GM19438 (cell line): ENCODE results near the gene FHOD3.
A peak's percentile ranks its signal among the peaks of the same experiment; 100 is the strongest.

Source experiments
- ATAC-seq: cut with Tn5 transposase; IDR thresholded peaks from one replicate; pipeline ENCODE4 v1.9.1; 2021; ENCODE audit warnings: low read depth; ENCODE audit not compliant: unreplicated experiment

Gene FHOD3

DNA sequence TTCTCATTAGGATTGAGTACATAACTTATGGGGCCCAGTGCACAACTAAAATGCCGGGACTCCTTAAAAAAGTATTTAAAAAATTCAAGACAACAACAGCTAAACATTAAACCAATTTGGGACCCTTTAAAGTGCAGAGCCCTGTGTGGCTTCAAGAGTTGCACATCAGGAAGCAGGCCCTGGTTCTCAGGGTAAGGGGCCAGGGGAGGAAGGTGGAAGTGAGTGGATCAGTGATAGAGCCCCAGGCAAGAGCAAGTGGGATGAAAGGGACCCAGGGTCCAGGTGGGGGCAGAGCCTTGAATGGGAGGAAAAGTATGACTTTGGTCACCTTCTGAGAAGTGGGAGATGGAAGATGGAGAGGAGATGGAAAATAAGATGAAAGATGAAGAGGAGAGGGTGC, 2.3 kb upstream of the FHOD3 start:
- ATAC-seq: no peak

DNA sequence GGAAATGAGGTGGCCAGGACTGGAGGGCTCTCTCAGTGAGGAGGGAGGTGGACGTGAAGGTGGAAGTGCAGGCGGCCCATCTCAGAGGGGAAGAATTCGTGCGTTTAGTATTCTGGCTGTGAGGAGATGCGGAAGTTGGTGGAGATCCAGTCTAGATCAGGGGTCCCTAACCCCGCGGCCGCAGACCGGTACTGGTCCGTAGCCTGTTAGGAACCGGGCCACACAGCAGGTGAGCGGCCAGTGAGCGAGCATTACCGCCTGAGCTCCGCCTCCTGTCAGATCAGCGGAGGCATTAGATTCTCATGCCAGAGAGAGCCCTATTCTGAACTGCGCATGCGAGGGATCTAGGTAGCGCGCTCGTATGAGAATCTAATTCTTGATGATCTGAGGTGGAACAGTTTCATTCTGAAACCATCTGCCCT, 1.6 kb upstream of the FHOD3 start:
- no peak for ATAC-seq

DNA sequence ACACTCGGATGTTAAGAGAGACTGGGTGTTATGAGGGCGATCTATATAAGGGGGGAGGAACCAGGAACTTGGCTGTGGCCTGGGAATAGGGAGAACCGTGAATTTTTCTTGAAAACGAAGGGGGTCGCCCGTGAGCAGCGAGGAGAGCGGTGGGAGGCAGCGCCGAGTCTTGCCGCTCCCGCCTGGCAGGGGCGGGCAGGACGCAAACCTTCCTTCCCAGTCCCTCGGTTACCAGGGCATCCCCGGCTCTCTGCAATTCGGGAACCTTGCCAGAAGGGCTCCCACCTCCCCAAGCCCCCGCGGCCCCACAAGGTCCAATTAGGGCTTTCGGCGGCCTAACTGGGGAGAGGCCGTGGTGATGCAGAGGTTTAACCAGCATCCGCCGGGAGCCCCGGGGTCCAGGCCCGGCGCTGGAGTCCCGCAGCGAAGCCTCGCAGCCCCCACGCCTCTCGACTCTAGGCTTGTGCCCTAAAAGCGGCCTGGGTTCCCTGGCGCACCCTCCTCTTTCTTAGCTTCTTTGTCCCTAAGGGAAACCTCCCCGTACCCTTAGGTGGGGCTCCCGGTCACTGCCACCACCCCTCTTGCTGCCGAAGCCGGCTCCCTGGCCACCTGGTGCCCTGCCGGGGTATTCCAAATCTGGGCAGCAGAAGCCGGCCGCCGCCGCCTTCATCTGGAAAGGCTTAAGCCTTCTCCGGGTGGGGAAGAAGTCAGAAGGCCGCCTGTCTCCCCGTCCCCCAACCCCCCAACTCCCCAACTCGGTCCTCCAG, 680 bp upstream of the FHOD3 start:
- ATAC-seq: peak; percentile 29

DNA sequence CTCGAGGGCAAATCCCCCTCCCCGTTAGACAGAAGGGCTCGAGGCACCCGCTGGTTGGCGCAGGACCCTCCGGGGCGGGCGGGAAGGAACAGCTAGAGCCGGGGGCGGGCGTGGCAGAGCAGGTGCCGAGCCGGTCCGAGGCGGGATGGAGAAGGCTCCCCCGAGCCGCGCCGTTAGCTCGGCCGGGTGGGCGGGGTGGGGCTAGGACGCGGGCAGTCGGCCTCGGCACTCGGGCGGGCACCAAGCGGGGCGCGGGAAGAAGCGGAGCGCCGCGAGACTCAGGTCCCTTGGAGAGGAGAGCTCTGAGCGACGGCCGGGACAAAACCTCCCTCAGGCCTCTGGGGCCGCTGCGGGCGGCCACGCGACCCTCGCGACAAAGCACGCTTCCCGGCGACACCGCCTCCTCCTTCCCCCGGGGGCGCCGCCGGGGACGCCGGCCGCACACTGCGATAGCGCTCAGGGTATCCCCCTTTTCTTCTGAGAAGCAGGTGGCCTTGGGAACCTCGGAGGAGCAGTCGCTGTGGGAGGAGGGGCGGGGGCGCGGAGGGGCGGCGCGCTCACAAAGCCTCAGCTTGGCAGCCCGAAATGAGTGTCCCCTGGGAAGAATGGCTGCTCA, 721 bp downstream of the FHOD3 start:
- peak; percentile 23 for ATAC-seq

- no peak for ATAC-seq
Measured at GRCh38 chr18:36299015-36299414, 1.5 kb downstream of the FHOD3 start.

- ATAC-seq: no peak
Measured at GRCh38 chr18:36300211-36300610, 2.7 kb downstream of the FHOD3 start.

DNA sequence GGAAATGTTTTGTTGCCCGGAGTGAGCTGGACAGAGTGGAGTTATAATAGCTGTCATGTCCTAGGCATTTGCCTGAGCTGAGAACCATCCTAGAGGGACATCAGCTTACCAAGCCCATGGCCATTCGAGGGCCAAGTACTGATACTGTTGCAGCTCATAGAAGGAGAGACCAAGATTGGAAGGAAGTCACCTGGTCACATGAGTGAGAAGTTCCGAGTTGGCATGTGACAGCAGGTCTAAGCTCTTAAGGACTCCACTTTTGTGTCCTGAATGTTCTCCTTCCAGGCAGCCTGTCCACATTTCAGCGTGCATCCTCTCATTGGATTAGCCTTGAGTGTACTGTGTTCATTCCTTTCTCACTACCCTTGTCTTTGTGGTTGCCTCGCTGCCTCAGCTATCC, 4.4 kb downstream of the FHOD3 start:
- ATAC-seq: no peak

DNA sequence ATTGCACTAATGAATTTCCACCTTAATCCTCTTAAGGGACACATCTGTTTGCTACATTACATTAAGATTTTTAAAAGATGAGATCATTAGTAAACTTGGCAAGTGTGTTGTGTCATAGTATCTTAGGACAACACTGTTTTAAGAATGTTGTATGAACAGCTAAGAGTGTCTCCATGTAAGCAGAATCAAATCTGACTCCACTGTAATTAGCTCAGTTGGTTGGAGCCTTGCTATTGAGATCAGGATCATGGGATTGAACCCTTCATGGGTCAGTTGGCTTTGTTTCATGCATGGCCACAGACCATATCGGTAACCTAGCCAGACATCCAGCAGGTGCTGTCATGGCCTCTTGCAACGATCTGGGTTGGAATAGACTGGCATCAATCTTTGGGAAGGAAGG, 5.2 kb downstream of the FHOD3 start:
- ATAC-seq: no peak

- no peak for ATAC-seq
Measured at GRCh38 chr18:36303211-36303844, 5.8 kb downstream of the FHOD3 start.

DNA sequence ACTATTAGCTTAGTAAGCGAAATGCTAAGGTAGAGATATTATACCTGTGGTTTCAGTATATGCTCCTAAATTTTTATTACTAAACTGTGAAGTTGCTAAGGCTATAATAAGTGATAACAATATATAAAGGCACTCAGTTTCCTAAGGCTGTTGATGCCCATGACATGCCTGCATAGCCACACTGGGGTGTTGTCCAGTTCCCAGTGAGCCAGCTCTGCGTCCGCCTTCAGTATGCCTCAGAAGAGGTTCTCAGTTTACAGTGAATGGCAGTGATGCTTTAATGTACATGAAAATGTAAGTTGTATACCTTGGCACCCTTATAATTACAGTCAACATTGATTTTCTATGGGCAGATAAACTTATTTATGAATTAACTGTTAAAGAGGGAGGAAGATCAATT, 7.2 kb downstream of the FHOD3 start:
- no peak for ATAC-seq

- no peak for ATAC-seq
Measured at GRCh38 chr18:36305375-36305774, 7.9 kb downstream of the FHOD3 start.

DNA sequence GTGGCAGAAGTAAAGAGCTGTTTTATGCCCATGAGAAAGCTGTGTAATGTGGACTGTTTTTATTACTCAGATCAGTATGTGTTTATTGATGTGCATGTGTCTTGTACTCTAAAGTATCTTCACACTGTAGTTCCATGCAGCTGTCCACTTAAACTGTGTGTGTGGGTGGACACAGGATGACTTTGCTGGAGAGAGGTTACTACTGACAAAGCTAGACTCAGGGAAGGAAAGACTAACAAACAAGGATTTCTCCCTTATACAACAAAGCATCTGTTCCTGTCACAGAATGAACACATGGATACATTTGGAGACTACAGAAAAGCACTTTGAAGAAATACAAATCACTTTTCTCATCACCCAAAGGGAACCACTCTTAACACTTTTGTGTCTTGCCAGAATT, 10.0 kb downstream of the FHOD3 start:
- no peak for ATAC-seq

DNA sequence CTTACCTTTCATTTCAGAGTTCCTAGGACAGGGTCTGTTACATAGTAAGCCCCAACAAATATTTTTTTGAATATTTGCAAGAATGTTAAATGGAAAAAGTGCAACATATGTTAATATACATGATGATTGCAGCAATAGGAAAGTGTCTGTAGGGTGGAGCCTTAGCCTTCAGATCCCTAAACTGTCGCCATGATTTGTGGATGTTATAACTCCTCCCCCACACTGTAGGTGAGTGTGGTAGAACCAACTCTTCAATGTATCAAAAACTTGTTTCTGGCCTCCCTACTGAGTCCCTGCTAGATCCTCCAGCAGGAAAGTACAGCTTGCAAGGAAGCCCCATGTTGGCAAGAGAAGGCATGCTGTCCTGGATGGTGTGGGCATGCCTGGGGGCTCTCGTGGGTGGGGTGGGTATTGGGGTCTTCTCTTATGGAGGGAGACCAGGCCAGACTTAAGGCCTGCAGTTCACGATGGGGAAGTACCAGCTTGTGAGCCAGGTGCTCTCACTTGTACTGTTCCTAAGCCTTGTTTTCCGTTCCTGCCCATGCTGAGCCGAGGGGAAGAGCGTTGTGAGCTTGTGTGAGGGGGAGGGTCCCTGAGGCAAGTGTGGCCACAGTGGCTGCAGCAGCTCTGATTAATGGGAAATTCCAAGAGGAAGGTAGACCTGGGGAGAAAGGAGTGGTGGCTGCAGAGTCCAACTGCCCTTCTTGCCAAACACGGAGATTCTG, 11.4 kb downstream of the FHOD3 start:
- ATAC-seq: no peak

GRCh38 chr18:36309436-36310391, 12.2 kb downstream of the FHOD3 start:
- ATAC-seq: no peak

DNA sequence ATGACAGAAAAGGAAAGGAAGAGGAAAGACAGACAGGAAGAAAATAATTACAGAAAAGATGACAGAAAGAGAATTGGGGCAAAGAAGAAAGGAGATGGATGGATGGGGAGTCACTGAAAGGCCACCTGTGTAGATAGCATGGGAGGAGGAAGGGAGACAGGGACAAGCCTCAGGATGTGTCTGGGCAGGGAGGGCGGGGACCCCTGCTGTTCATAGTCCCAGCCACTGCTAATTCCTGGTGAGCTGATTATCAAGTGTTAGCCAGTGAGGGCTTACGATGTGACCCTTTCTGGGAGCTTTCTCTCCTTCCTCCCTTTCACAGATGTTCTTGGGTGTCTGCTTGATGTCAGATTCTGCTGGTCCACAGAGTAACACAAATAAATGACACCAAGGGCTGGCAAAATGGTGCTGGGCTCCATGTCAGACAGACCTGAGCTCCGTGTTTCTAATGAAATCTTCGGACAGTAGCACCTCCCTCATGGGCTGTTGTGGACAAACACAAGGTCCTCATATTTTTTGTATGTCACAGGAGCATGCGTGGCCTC, 13.6 kb downstream of the FHOD3 start:
- ATAC-seq: no peak

DNA sequence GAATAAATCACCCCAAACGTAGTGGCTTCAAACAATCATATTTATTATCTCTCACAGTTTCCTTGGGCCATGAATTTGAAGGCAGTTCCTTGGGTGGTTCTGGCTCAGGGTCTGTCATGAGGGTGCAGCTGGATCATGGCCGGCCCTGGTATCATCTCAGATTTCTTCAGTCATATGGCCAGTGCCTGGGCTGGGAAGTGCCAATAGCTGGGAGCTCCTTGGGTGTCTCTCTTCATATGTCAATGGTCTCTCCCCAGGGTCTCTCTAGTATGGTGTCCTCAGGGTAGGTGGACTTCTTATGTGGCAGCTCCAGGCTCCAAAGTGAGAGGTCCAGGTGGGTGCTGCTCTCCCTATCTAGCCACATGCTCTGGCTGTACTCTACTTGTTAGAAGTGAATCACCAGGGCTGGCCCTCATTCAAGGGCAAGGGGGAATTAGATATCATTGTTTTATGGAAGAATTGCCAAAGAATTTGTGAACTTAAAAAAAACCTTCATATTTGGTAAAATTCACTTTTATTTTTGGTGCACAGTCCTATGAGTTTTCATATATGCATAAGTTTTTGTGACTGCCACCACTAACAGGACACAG, 15.4 kb downstream of the FHOD3 start:
- ATAC-seq: no peak

- no peak for ATAC-seq
Measured at GRCh38 chr18:36314098-36314497, 16.6 kb downstream of the FHOD3 start.

DNA sequence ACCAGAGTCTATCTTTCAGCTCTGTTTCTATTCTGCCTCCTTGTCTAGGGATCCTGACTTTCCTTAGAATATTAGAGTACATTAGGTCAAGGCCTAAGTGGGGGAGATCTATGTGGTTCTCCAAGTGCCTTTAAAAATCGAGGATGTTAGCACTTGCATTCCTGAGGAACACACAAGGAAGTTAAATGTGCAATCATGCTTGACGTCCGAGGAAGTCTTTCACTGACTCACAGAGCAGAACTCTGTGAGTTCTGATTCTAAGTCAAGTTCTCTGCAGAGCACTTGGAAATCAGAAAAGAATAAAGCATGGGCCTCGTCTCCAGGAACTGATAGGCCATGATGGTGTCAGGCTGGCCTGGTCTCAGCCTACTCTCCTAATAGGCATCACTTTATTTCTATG, 17.2 kb downstream of the FHOD3 start:
- no peak for ATAC-seq

DNA sequence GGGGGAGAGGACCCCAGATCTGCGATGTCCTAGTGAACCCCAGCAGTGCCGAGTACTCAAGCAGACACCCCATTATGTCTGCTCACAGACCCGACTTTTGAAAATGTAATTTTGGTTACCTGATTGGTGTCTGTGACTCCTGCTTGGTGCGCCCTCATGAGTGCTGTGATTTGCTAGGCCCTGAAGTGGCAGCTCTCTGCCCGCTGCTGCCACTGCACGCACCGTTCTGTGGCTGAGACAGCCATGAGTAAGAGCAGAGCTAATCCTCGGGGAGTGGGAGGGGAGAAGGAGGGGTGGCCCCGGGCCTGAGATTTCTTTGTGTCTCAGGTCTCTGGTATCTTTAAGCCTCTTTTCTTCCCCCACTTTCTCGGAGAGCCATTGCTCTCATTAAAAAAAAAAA, 18.2 kb downstream of the FHOD3 start:
- no peak for ATAC-seq

GRCh38 chr18:36316246-36316645, 18.7 kb downstream of the FHOD3 start:
- ATAC-seq: no peak
